ENCODE data around the gene MRGPRD. TPM values are rescaled to one million over a fixed set of nuclear protein-coding genes. Genes with fewer than 3 reads are reported as not detected.

MRGPRD gene
- total RNA-seq, 1 donor from 2014 or later: not detected

DNA sequence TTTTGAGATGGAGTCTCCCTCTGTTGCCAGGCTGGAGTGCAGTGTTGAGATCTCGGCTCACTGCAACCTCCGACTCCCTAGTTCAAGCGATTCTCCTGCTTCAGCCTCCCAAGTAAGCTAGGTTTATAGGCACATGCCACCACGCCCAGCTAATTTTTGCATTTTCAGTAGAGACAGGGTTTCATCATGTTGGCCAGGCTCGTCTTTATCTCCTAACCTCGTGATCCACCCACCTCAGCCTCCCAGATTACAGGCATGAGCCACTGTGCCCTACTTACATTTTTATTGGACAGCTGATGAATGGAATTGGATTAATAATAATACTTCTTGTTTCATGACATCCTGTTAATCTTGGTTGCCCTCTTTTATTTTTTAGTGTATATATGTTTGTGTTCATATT is 3.0 kb upstream of the MRGPRD start:
- no peaks in the 10 kb centered on the region for H3K9me3 ChIP-seq (ENCODE audit: control insufficient read depth in 3 of 3, low read length in 3 of 3)
- no peak overlapping the region for H3K4me3 ChIP-seq (ENCODE audit: low read length in 3 of 3)
- H3K9ac ChIP-seq (ENCODE audit: low read depth in 1 of 3, low read length in 3 of 3): no peak overlapping the region
- H3K27me3 ChIP-seq (ENCODE audit: control insufficient read depth in 3 of 3, insufficient read depth in 3 of 3, low read length in 3 of 3): peaks cover 8 to 14% (median 12%) of the 10 kb centered on the region in 3 donors
- peaks cover 3 to 6% (median 5%) of the 10 kb centered on the region in 3 donors for H3K4me1 ChIP-seq (ENCODE audit: control insufficient read depth in 3 of 3, insufficient read depth in 3 of 3, low read length in 3 of 3)
- H3K27ac ChIP-seq (ENCODE audit: low read depth, low read length): no peak overlapping the region
- H3K36me3 ChIP-seq (ENCODE audit: control insufficient read depth in 3 of 3, insufficient read depth in 3 of 3, low read length in 3 of 3): no peaks in the 10 kb centered on the region

GRCh38 chr11:68982134-68982533 is 1.3 kb upstream of the MRGPRD start:
- Histone ChIP-seq H3K4me1 (ENCODE audit: control insufficient read depth in 3 of 3, insufficient read depth in 3 of 3, low read length in 3 of 3) (peaks cover 5 to 12% (median 11%) of the 10 kb centered on the region in 3 donors), H3K36me3 (ENCODE audit: control insufficient read depth in 3 of 3, insufficient read depth in 3 of 3, low read length in 3 of 3) (no peaks in the 10 kb centered on the region), H3K27ac (ENCODE audit: low read depth, low read length) (no peak overlapping the region), H3K9me3 (ENCODE audit: control insufficient read depth in 3 of 3, low read length in 3 of 3) (no peaks in the 10 kb centered on the region), H3K27me3 (ENCODE audit: control insufficient read depth in 3 of 3, insufficient read depth in 3 of 3, low read length in 3 of 3) (peaks cover 8 to 21% (median 17%) of the 10 kb centered on the region in 3 donors), H3K4me3 (ENCODE audit: low read length in 3 of 3) (no peak overlapping the region), H3K9ac (ENCODE audit: low read depth in 1 of 3, low read length in 3 of 3) (no peak overlapping the region)

GRCh38 chr11:68979931-68980775 is 633 bp downstream of the MRGPRD start:
- H3K9ac ChIP-seq (ENCODE audit: low read depth in 1 of 3, low read length in 3 of 3): no peak overlapping the region
- no peaks in the 10 kb centered on the region for H3K9me3 ChIP-seq (ENCODE audit: control insufficient read depth in 3 of 3, low read length in 3 of 3)
- peaks cover 5 to 16% (median 14%) of the 10 kb centered on the region in 3 donors for H3K4me1 ChIP-seq (ENCODE audit: control insufficient read depth in 3 of 3, insufficient read depth in 3 of 3, low read length in 3 of 3)

DNA sequence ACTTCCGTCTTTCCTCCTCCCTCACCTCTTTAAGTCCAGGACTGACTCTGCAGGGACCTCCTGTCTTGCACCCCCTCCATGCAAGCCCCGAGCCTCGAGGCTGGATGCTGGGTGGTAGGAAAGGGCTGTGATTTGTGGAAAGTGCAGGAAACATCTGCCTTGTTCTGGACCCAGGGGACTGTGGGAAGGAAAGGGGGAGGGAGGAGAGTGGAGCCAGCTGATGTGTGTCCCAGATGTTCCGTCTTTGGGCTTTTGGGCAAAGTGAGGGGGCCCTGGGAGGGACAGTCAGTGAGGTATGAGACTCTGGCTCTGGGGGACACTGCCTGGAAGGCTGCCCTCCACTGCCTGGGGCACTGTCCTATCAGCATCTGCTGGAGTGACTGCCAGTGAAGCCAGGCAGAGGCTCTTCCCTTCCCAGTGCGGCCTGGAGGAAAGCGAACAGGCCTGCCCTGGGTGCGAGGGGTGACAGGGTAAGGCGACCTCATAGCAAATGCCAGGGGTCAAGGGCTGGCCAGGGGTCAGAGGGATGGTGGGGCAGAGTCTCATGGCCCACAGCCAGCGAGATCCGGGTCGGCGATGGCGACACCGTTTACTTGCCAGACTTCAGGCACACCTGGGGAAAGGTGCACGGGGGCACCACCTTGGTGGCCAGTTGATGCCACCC is 1.7 kb downstream of the MRGPRD start:
- H3K4me3 ChIP-seq (ENCODE audit: low read length in 3 of 3): no peak overlapping the region
- H3K27me3 ChIP-seq (ENCODE audit: control insufficient read depth in 3 of 3, insufficient read depth in 3 of 3, low read length in 3 of 3): peaks cover 8 to 21% (median 17%) of the 10 kb centered on the region in 3 donors
- no peak overlapping the region for H3K27ac ChIP-seq (ENCODE audit: low read depth, low read length)
- peaks cover 5 to 16% (median 14%) of the 10 kb centered on the region in 3 donors for H3K4me1 ChIP-seq (ENCODE audit: control insufficient read depth in 3 of 3, insufficient read depth in 3 of 3, low read length in 3 of 3)
- H3K9me3 ChIP-seq (ENCODE audit: control insufficient read depth in 3 of 3, low read length in 3 of 3): no peaks in the 10 kb centered on the region
- H3K9ac ChIP-seq (ENCODE audit: low read depth in 1 of 3, low read length in 3 of 3): no peak overlapping the region
- no peaks in the 10 kb centered on the region for H3K36me3 ChIP-seq (ENCODE audit: control insufficient read depth in 3 of 3, insufficient read depth in 3 of 3, low read length in 3 of 3)

More at GRCh38 chr11:68979931-68980775, 633 bp downstream of the MRGPRD start:
- Histone ChIP-seq H3K36me3 (ENCODE audit: control insufficient read depth in 3 of 3, insufficient read depth in 3 of 3, low read length in 3 of 3) (no peaks in the 10 kb centered on the region), H3K4me3 (ENCODE audit: low read length in 3 of 3) (no peak overlapping the region), H3K27ac (ENCODE audit: low read depth, low read length) (no peak overlapping the region), H3K27me3 (ENCODE audit: control insufficient read depth in 3 of 3, insufficient read depth in 3 of 3, low read length in 3 of 3) (peaks cover 8 to 21% (median 17%) of the 10 kb centered on the region in 3 donors)

- peaks cover 5 to 16% (median 14%) of the 10 kb centered on the region in 3 donors for H3K4me1 ChIP-seq (ENCODE audit: control insufficient read depth in 3 of 3, insufficient read depth in 3 of 3, low read length in 3 of 3)
- no peaks in the 10 kb centered on the region for H3K36me3 ChIP-seq (ENCODE audit: control insufficient read depth in 3 of 3, insufficient read depth in 3 of 3, low read length in 3 of 3)
- H3K4me3 ChIP-seq (ENCODE audit: low read length in 3 of 3): no peak overlapping the region
- no peak overlapping the region for H3K27ac ChIP-seq (ENCODE audit: low read depth, low read length)
- no peak overlapping the region for H3K9ac ChIP-seq (ENCODE audit: low read depth in 1 of 3, low read length in 3 of 3)
- H3K9me3 ChIP-seq (ENCODE audit: control insufficient read depth in 3 of 3, low read length in 3 of 3): no peaks in the 10 kb centered on the region
- peaks cover 8 to 21% (median 17%) of the 10 kb centered on the region in 3 donors for H3K27me3 ChIP-seq (ENCODE audit: control insufficient read depth in 3 of 3, insufficient read depth in 3 of 3, low read length in 3 of 3)
Measured at GRCh38 chr11:68978626-68978930, 2.2 kb downstream of the MRGPRD start.

- no peak overlapping the region for H3K4me3 ChIP-seq (ENCODE audit: low read length in 3 of 3)
- H3K9me3 ChIP-seq (ENCODE audit: control insufficient read depth in 3 of 3, low read length in 3 of 3): no peaks in the 10 kb centered on the region
- peaks cover 5 to 16% (median 14%) of the 10 kb centered on the region in 3 donors for H3K4me1 ChIP-seq (ENCODE audit: control insufficient read depth in 3 of 3, insufficient read depth in 3 of 3, low read length in 3 of 3)
- no peak overlapping the region for H3K27ac ChIP-seq (ENCODE audit: low read depth, low read length)
- no peak overlapping the region for H3K9ac ChIP-seq (ENCODE audit: low read depth in 1 of 3, low read length in 3 of 3)
- H3K36me3 ChIP-seq (ENCODE audit: control insufficient read depth in 3 of 3, insufficient read depth in 3 of 3, low read length in 3 of 3): no peaks in the 10 kb centered on the region
- peaks cover 8 to 21% (median 17%) of the 10 kb centered on the region in 3 donors for H3K27me3 ChIP-seq (ENCODE audit: control insufficient read depth in 3 of 3, insufficient read depth in 3 of 3, low read length in 3 of 3)
Measured at GRCh38 chr11:68977781-68978625, 2.8 kb downstream of the MRGPRD start.

- Histone ChIP-seq H3K4me1 (ENCODE audit: control insufficient read depth in 3 of 3, insufficient read depth in 3 of 3, low read length in 3 of 3) (peaks cover 5 to 16% (median 14%) of the 10 kb centered on the region in 3 donors), H3K9me3 (ENCODE audit: control insufficient read depth in 3 of 3, low read length in 3 of 3) (no peaks in the 10 kb centered on the region), H3K4me3 (ENCODE audit: low read length in 3 of 3) (no peak overlapping the region), H3K27ac (ENCODE audit: low read depth, low read length) (no peak overlapping the region), H3K27me3 (ENCODE audit: control insufficient read depth in 3 of 3, insufficient read depth in 3 of 3, low read length in 3 of 3) (peaks cover 8 to 21% (median 17%) of the 10 kb centered on the region in 3 donors), H3K9ac (ENCODE audit: low read depth in 1 of 3, low read length in 3 of 3) (no peak overlapping the region), H3K36me3 (ENCODE audit: control insufficient read depth in 3 of 3, insufficient read depth in 3 of 3, low read length in 3 of 3) (no peaks in the 10 kb centered on the region)
Measured at GRCh38 chr11:68976563-68976962, 4.2 kb downstream of the MRGPRD start.

DNA sequence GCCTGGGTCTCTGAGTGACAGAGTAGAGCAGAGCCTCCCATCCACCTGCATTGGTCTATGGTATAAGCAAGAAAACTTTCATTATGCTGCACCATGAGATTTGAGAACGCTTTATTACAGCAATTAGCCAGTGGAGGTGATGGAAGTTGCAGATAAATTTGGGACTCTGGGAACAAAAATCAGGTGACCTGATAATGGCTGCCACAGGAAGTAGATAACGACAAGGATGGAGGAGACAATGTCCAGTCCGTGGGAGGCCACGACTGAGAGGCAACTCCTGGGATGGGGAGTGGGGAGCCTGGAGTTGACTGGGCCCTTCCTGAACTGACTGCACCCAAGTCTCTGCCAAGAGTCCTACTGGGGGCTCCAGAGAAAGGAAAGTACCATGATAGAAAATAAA is 4.7 kb downstream of the MRGPRD start:
- Histone ChIP-seq H3K27me3 (ENCODE audit: control insufficient read depth in 3 of 3, insufficient read depth in 3 of 3, low read length in 3 of 3) (peaks cover 8 to 22% (median 17%) of the 10 kb centered on the region in 3 donors), H3K27ac (ENCODE audit: low read depth, low read length) (no peak overlapping the region), H3K4me3 (ENCODE audit: low read length in 3 of 3) (no peak overlapping the region), H3K9ac (ENCODE audit: low read depth in 1 of 3, low read length in 3 of 3) (no peak overlapping the region), H3K9me3 (ENCODE audit: control insufficient read depth in 3 of 3, low read length in 3 of 3) (no peaks in the 10 kb centered on the region), H3K4me1 (ENCODE audit: control insufficient read depth in 3 of 3, insufficient read depth in 3 of 3, low read length in 3 of 3) (peaks cover 5 to 16% (median 14%) of the 10 kb centered on the region in 3 donors), H3K36me3 (ENCODE audit: control insufficient read depth in 3 of 3, insufficient read depth in 3 of 3, low read length in 3 of 3) (no peaks in the 10 kb centered on the region)

DNA sequence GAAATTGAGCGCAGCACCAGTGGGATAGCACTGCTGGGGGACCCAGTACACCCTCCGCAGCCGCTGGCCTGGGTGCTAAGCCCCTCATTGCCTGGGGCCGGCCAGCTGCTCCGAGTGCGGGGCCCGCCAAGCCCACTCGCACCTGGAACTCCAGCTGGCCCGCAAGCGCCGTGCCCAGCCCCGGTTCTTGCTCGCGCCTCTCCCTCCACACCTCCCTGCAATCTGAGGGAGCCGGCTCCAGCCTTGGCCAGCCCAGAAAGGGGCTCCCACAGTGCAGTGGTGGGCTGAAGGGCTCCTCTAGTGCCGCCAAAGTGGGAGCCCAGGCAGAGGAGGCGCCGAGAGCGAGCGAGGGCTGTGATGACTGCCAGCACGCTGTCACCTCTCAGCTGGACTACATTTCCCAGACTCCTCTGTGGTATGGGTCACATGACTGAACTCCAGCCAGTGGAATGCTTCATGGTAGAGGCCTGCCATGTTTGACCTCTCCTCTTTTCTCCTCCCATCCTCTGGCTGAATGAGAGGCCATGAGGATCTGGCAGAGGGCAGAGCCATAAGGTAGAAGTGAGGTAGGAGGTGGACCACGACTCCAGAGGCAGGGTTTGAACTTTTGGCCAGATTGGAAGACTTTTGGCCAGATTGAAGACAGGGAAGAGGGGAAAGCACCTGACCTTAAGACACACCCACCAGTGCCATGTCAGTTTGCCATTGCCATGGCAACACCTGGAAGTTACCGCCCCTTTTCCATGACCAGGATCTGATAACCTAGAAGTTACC is 6.2 kb downstream of the MRGPRD start:
- peaks cover 5 to 16% (median 14%) of the 10 kb centered on the region in 3 donors for H3K4me1 ChIP-seq (ENCODE audit: control insufficient read depth in 3 of 3, insufficient read depth in 3 of 3, low read length in 3 of 3)
- H3K27ac ChIP-seq (ENCODE audit: low read depth, low read length): no peak overlapping the region
- H3K27me3 ChIP-seq (ENCODE audit: control insufficient read depth in 3 of 3, insufficient read depth in 3 of 3, low read length in 3 of 3): peaks cover 4 to 16% (median 12%) of the 10 kb centered on the region in 3 donors
- H3K9me3 ChIP-seq (ENCODE audit: control insufficient read depth in 3 of 3, low read length in 3 of 3): no peaks in the 10 kb centered on the region
- H3K36me3 ChIP-seq (ENCODE audit: control insufficient read depth in 3 of 3, insufficient read depth in 3 of 3, low read length in 3 of 3): no peaks in the 10 kb centered on the region
- H3K9ac ChIP-seq (ENCODE audit: low read depth in 1 of 3, low read length in 3 of 3): no peak overlapping the region
- H3K4me3 ChIP-seq (ENCODE audit: low read length in 3 of 3): no peak overlapping the region

Data from skeletal muscle tissue (tissue), 4 donors.